Activated naive CD4-positive, alpha-beta T cell (primary cell): ENCODE data around the gene RANBP10.
"Not testable (repeated sequence)": the region's sequence is repeated elsewhere in the genome, so short reads cannot be mapped to it uniquely, and the experiment has no call there.

Experiments
- DNase-seq, 4 experiments: peaks; one replicate each; lab custom pipeline; 2025; lab: John Stamatoyannopoulos, UW

RANBP10 gene

DNA sequence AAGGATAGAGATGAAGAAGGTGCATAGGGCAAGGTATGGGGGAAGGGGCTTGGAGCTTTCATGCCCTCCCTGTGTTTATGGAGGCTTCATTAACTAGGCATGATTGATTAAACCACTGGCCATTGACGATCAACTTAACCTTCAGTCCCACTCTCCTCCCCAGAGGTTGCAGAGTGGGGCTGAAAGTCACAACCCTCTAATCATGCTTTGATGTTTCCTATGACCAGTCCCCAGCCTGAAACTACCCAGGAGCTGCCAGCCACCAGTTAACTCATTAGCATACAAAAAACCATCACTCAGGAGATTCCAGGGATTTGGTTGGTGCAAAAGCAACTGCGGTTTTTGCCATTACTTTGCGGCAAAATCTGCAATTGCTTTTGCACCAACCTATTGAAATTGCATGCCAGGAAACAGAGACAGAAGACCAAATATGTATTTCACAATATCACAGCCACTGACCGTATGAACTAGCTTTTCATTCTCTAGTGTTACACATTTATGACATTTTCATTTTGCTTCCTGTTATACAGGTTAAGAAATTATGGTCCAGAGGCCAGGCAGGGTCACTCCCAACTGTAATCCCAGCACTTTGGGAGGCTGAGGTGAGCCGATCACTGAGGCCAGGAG is 92.6 kb downstream of the RANBP10 start:
- no peak for DNase-seq

DNA sequence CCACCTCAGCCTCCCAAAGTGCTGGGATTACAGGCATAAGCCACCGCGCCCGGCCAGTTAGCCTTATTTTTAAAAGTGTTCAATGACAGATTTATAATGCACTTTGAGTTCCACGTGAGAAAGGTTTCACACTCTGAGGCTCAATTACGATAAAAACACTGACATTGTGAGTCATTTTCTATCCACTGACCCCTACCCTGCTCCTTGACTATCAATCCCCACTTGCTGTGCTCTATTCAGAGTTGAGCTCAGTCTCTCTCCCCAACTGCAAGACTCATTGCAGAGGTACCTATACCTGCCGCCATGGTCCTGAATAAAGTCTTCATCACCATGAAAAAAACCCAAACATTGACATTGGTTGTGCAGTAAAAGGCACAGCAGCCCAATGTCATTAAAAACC is 95.8 kb downstream of the RANBP10 start:
- no peak for DNase-seq

GRCh38 chr16:67709050-67709449 is 97.3 kb downstream of the RANBP10 start:
- DNase-seq: no peak

DNA sequence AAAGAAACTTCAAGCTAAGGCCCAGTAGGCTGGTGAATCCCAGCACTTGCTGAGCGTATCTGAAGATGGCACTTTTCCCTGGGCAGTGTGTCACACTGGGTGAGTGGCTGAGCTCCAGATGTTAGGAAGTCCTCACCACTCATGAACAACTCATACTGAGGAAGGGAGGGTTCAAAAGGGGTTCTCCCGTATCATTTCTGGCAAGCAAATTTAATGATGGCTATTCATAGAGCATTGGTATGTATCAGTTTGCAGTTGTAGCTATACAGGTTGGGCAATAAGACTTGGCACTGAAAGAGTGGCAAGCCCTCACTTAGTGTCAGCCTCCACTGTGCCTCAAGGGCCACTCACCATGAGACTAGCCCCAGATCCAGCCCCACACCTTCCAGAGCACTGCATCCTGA is 98.0 kb downstream of the RANBP10 start:
- no peak for DNase-seq

GRCh38 chr16:67707790-67708189 is 98.6 kb downstream of the RANBP10 start:
- no peak for DNase-seq

GRCh38 chr16:67707210-67707609 is 99.2 kb downstream of the RANBP10 start:
- DNase-seq: no peak

DNA sequence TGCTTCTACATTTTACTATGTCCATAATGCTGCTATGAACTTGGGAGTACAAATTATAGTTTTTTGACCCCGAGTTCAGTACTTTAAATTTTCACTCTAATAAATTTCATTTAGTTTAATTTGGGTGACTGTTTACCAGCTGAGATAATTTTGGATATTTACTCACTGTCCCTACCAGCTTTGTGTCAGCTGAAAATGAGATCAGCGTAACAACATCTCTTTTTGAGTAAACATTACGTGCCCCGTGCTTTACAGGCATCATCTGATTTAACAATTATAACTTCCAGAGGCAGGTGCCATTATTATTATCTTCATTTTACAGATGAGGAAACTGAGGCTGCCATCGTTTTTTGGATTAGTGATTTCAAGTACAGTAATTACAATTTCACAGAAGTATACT is 102.2 kb downstream of the RANBP10 start:
- no peak for DNase-seq

GRCh38 chr16:67703626-67704025 is 102.7 kb downstream of the RANBP10 start:
- no peak for DNase-seq

- no peak for DNase-seq
Observed at GRCh38 chr16:67702130-67702529, 104.2 kb downstream of the RANBP10 start.

GRCh38 chr16:67701420-67701819 is 104.9 kb downstream of the RANBP10 start:
- no peak for DNase-seq

- DNase-seq: no peak
Observed at GRCh38 chr16:67699265-67699664, 107.1 kb downstream of the RANBP10 start.

DNA sequence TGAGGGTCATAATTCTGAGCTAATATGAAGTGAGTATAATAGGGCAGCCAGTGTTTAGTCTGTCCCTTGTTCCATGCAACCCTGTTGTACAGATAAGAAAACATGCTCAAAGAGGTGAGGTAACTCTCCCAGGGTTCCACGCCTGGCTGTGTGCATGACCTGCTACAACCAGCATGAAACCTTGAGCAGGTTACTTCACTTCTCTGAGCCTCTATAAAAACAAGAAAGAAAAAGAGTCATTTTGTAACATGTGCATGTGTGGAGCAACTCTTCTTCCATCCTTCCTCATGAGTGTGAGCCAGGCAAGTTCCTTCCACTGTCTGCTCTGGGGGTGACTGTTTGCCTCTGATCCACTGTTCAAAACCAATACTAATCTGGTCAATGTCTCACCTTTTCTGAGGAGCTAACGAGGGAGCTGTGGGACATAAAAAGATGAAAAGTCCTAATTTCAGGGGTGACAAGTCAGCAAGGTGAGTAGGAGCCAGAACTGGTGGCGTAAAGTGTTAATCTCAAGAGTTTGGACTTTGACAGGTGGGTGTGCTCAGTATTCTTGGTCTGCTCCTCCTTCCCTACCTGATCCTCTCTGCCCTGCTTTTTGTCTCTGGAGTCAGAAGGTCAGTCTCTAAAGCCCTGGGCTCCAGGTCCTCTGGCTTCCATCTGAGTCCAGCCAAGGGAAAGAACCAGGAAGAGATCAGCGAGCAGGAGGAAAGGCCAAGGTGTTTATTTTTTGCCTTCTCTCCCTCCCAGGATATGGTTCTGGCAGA is 108.8 kb downstream of the RANBP10 start:
- no peak for DNase-seq

DNA sequence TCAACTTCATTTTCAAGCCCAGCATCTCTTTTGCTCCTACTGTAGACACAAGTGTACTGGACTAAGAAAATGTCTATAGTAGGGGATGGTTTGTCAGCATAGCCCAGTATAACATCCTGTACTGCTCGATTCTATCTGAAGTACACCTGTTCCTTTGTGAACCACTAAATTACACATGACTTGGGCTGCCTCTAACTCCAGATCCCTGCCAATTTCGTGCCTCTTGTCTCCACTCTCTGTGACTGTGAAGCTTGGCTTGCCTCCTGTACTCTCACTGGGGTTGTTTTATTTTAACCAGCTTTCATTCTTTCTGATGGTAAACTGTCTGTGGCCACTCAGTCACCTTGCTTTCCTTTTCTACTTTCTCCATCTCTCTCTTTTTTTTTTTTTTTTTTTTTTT is 111.7 kb downstream of the RANBP10 start:
- no peak for DNase-seq

DNA sequence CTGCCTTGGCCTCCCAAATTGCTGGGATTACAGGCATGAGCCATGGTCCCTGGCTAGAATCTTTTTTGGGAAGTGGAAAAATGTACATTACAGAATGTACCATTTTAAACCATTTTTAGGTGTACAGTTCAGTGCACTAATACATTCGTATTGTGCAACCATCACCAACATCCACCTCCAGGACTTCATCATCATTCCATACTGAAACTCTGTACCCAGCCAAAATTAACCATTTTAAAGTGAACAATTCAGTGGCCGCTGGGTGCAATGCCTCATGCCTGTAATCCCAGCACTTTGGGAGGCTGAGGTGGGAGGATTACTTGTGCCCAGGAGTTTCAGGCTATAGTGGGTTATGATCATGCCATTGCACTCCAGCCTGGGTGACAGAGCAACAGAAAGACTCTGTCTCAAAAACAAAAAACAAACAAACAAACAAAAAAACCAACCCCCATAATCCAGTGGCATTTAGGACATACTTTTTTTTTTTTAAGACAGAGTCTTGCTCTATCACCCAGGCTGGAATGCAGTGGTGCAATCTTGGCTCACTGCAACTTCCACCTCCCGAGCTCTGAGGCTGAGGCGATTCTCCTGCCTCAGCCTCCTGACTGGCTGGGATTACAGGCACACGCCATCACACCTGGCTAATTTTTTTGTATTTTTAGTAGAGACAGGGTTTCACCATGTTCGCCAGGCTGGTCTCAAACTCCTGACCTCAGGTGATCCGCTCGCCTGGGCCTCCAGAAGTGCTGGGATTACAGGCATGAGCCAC is 112.7 kb downstream of the RANBP10 start:
- not testable (repeated sequence) for DNase-seq

DNA sequence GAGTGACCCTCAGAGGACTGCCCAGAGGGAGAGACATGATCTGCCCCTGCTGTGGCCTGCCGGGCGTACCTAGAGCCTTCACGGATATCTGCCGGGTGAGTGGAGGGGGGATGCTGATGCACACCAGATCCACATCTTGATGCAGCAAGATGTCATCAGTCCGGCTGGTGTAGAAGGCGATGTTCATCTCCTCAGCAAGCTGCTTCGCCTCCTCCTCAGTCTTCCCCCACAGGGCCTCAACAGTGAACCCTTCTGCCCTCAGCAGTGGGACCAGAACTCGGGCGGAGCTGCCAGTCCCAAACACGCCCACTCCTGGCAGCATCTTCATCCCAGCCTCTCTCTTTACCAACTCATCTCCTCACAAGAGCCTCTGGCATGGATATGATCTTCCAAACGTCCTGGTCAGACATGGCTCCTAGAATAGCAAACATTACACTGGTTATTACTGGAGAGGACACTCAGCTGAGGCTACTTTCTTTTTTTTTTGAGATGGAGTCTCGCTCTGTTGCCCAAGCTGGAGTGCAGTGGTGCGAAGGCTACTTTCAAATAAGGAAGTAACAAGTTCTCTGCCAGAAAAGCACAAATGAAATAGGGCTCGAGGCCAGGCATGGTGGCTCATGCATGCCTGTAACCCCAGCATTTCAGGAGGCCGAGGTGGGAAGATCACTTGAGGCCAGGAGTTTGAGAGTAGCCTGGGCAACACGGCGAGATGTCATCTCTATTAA is 120.8 kb downstream of the RANBP10 start:
- DNase-seq: no peak

DNA sequence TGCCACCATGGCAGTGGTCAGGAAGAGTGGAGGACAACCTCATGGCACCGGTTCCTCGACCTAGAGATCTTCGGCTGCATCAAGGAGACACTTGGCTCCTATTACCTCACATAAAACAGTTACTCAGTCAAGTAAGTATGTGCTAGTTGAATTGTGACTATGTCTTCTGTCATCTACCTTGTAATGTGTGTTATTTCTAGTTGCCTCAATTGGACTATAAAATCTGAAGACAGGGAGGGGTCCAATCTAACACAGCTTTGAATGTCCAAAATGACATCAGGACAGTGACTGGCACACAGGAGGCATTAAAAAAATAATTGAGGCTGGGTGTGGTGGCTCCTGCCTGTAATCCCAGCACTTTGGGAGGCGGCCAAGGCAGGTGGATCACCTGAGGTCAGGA is 122.6 kb downstream of the RANBP10 start:
- no peak for DNase-seq

GRCh38 chr16:67679935-67680897 is 126.1 kb downstream of the RANBP10 start:
- no peak for DNase-seq

DNA sequence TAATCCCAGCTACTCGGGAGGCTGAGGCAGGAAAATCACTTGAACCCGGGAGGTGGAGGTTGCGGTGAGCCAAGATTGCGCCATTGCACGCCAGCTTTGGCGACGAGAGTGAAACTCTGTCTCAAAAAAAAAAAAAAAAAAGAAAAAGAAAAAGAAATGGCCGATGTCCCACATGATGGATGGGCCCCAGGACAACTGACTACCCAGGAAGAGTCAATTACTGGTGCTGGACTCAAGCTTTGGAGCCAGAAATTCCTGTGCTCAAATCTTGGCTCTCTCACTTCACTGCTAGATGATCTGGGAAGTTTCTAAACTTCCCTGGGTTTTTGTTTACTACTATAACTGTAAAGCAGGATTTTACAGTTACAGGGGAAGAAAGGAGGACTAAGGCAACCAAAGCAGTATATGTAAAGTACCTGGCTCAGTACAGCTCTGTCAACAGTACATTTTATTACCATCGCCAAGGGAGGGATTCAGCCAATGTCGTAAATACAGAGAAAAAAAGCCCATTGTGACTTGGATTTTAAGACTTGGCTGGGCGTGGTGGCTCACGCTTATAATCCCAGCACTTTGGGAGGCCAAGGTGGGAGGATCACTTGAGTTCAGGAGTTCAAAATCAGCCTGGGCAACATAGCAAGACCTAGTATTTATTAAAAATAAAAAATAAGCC is 127.9 kb downstream of the RANBP10 start:
- no peak for DNase-seq

DNA sequence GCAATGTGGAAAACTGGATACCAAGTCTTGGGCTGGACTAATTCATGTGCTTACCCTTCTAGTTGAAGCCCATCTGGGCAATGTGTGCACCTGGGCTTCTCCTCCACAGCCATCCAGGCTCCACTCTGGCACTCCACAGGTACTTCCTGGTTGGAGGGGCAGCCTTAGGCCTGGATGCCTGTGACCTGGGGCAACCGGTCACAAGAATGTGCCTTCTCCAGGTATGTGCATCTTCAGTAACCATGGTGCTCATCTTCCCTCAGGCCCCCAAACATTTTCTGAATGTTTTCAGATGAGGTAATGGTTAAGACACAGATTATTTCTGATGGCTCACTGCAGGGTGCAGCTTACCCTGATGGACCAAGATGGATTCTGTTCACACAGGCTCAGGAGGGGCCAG is 128.6 kb downstream of the RANBP10 start:
- DNase-seq: no peak

- DNase-seq: no peak
Observed at GRCh38 chr16:67676939-67677338, 129.4 kb downstream of the RANBP10 start.

DNA sequence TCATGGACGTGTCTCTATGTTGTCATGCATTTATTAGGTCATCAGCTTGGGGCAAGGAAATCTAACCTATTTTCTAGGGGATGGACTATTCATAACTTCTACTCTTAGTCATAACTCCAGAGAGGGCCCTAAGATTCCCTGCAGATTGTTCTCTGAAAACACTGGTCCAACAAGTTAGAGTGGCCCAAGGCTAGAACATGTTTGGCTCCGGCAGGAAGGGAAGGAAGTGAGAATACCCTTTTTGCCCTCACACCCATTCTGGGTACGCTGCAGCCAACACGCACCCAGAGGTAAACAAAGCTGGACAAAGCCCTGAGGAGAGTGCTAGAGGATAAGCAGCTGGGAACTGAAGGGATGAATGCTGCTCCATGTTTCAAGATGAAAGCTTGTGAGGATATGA is 129.8 kb downstream of the RANBP10 start:
- no peak for DNase-seq
